K562 (cell line): ENCODE measurements around the gene TSC22D2. TPM values are rescaled to one million over a fixed set of nuclear protein-coding genes. Genes with fewer than 3 reads are reported as not detected.

Experiments used
- ATF7 ChIP-seq: fragments of 450-650 bp; IDR thresholded peaks from 2 replicates; pipeline ENCODE4 v1.7.1; 2014; ENCODE audit warnings: mild to moderate bottlenecking, moderate library complexity
- BRD9 ChIP-seq: fragments of 450-650 bp; IDR thresholded peaks from 2 replicates; pipeline ENCODE4 v1.6.1; 2018; ENCODE audit warnings: low read depth; ENCODE audit not compliant: partially characterized antibody
- C11orf30 ChIP-seq: fragments of 450-650 bp; IDR thresholded peaks from 2 replicates; pipeline ENCODE4 v1.6.1; 2016; ENCODE audit warnings: low read depth, mild to moderate bottlenecking
- CEBPB ChIP-seq: fragments of 450-650 bp; IDR thresholded peaks from 2 replicates; pipeline ENCODE4 v1.6.1; 2016; ENCODE audit warnings: missing genetic modification characterization, missing compliant biosample characterization
- CTBP1 ChIP-seq: fragments of 450-650 bp; IDR thresholded peaks from 2 replicates; pipeline ENCODE4 v1.6.1; 2016; ENCODE audit warnings: borderline replicate concordance
- CXXC5 ChIP-seq: fragments of 250-450 bp; sonication (Bioruptor Pico); IDR thresholded peaks from 2 replicates; pipeline ENCODE4 v1.8.0; 2022; ENCODE audit warnings: inconsistent platforms, mild to moderate bottlenecking, moderate library complexity
- DPF2 ChIP-seq: fragments of 450-650 bp; IDR thresholded peaks from 2 replicates; pipeline ENCODE4 v1.6.1; 2016
- ETV1 ChIP-seq: fragments of 450-650 bp; conservative IDR thresholded peaks from 2 replicates; pipeline ENCODE4 v1.6.1; 2016; ENCODE audit warnings: missing genetic modification characterization, control low read depth, low read depth, missing compliant biosample characterization
- GATAD2B ChIP-seq: fragments of 450-650 bp; IDR thresholded peaks from 2 replicates; pipeline ENCODE4 v1.6.1; 2017; ENCODE audit warnings: mild to moderate bottlenecking, borderline replicate concordance
- HMBOX1 ChIP-seq: sonication (generic); IDR thresholded peaks from 2 replicates; pipeline ENCODE4 v1.6.1; 2016
- HOXB6 ChIP-seq: fragments of 250-450 bp; sonication (Bioruptor Pico); IDR thresholded peaks from 2 replicates; pipeline ENCODE4 v1.5.1; 2022; ENCODE audit warnings: mild to moderate bottlenecking, borderline replicate concordance
- JUND ChIP-seq, 2 experiments: IDR thresholded peaks; 2 replicates in 1 of 2; 3 replicates in 1 of 2; pipeline ENCODE4 v1.6.1; 2011; ENCODE audit warnings: borderline replicate concordance in 2 of 2, low read depth in 2 of 2, low read length in 2 of 2, improper control_type of control experiment in 1 of 2, missing biosample characterization in 1 of 2, missing genetic modification characterization in 1 of 2, missing genetic modification reagents in 1 of 2
- KDM1A ChIP-seq, 2 experiments: fragments of 450-650 bp; IDR thresholded peaks; 2 replicates each; pipeline ENCODE4 v1.6.1; 2016; ENCODE audit warnings: mild to moderate bottlenecking in 2 of 2
- KLF16 ChIP-seq: IDR thresholded peaks from 2 replicates; pipeline ENCODE4 v1.6.1; 2016; ENCODE audit warnings: antibody characterized with exemption
- L3MBTL2 ChIP-seq: fragments of 450-650 bp; IDR thresholded peaks from 2 replicates; pipeline ENCODE4 v1.6.1; 2016; ENCODE audit warnings: mild to moderate bottlenecking, moderate library complexity
- MAFK ChIP-seq: IDR thresholded peaks from 2 replicates; pipeline ENCODE4 v1.6.1; 2011; ENCODE audit warnings: low read length, improper control_type of control experiment
- MEIS2 ChIP-seq: fragments of 450-650 bp; IDR thresholded peaks from 2 replicates; pipeline ENCODE4 v1.6.1; 2014; ENCODE audit warnings: mild to moderate bottlenecking; ENCODE audit not compliant: partially characterized antibody
- MYC ChIP-seq, 2 experiments: fragments of 250-450 bp in 1 of 2; sonication (Bioruptor Pico) in 1 of 2; IDR thresholded peaks; 2 replicates each; pipeline versions ENCODE4 v1.5.1 to v1.6.1; 2012 to 2021; ENCODE audit warnings: low read depth in 2 of 2, borderline replicate concordance in 1 of 2, improper control_type of control experiment in 1 of 2, low read length in 1 of 2, mild to moderate bottlenecking in 1 of 2, moderate library complexity in 1 of 2
- NELFE ChIP-seq: IDR thresholded peaks from 2 replicates; pipeline ENCODE4 v1.6.1; 2011; ENCODE audit warnings: mild to moderate bottlenecking; ENCODE audit not compliant: insufficient read depth, insufficient read length
- SOX6 ChIP-seq: fragments of 450-650 bp; IDR thresholded peaks from 2 replicates; pipeline ENCODE4 v1.6.1; 2014; ENCODE audit warnings: mild to moderate bottlenecking
- TAL1 ChIP-seq: fragments of 450-650 bp; IDR thresholded peaks from 2 replicates; pipeline ENCODE4 v1.6.1; 2016; ENCODE audit warnings: mild to moderate bottlenecking
- TEAD4 ChIP-seq, 2 experiments: sonication (generic) in 1 of 2; formaldehyde crosslinking in 1 of 2; IDR thresholded peaks; 2 replicates each; pipeline versions ENCODE4 v1.6.1 to v1.8.0; 2012 to 2022; ENCODE audit warnings: borderline replicate concordance in 1 of 2, inconsistent platforms in 1 of 2, low read length in 1 of 2, mild to moderate bottlenecking in 1 of 2, missing genetic modification reagents in 1 of 2
- TFAP4 ChIP-seq: sonication (generic); formaldehyde crosslinking; IDR thresholded peaks from 2 replicates; pipeline ENCODE4 v1.8.0; 2022; ENCODE audit warnings: missing genetic modification reagents, mild to moderate bottlenecking, moderate library complexity, borderline replicate concordance
- TOE1 ChIP-seq, 2 experiments: fragments of 450-650 bp in 1 of 2; sonication (generic) in 1 of 2; formaldehyde crosslinking in 1 of 2; IDR thresholded peaks; 2 replicates each; pipeline versions ENCODE4 v1.7.1 to v1.8.0; 2016 to 2022; ENCODE audit warnings: borderline replicate concordance in 2 of 2, mild to moderate bottlenecking in 2 of 2, antibody characterized with exemption in 1 of 2, inconsistent platforms in 1 of 2, low read depth in 1 of 2, missing genetic modification reagents in 1 of 2, moderate library complexity in 1 of 2
- polyA plus RNA-seq, 8 experiments: library from polyadenylated mRNA; depleted of rRNA in 4 of 8; stranded (reverse) in 5 of 8; unstranded in 3 of 8; fragments of >200 nt; fragmentation: Nextera tagmentation in 2 of 8; fragmentation: Illumina TruSeq in 1 of 8; extraction: Ambion mirVana in 2 of 8; extraction: Trizol in 1 of 8; gene quantifications; 2 replicates each; pipeline versions ENCODE4 v1.2.1 to v1.2.3, GENCODE V29; 2011 to 2014; ENCODE audit warnings: inconsistent platforms in 1 of 8, missing spikeins in 1 of 8
- total RNA-seq, 7 experiments: library from RNA; depleted of rRNA in 6 of 7; stranded (reverse); fragments of >200 nt in 6 of 7; fragmentation: Illumina TruSeq in 2 of 7; extraction: Trizol in 2 of 7; gene quantifications; 2 replicates each; pipeline versions ENCODE4 v1.2.1 to v1.2.3, GENCODE V29; 2011 to 2021; ENCODE audit warnings: low replicate concordance in 1 of 7

Gene TSC22D2
- total and polyA plus RNA-seq, 9 of the 15 experiments (the other 6 are each of a cell fraction or from before 2014, with no cell fraction given): 5.5 to 44.0 (median 19.3) TPM

- TF ChIP-seq TOE1 (IDR thresholded peaks at IDR 0.05; ENCODE audit: borderline replicate concordance) (no peak), TOE1 (CRISPR knock-in tag; IDR thresholded peaks at IDR 0.05; ENCODE audit: borderline replicate concordance, low read depth) (no peak), ATF7 (peak; percentile 92), MEIS2 (peak; percentile 90), CXXC5 (peak; percentile 17; the same call in 1 of the 2 replicates), BRD9 (peak; percentile 16), KLF16 (0 out of 2 replicates have a peak, but pooled peaks have one; percentile 5), HOXB6 (CRISPR knock-in tag) (no peak), MAFK (peak; percentile 73), CTBP1 (peak; percentile 72; the same call in 1 of the 2 replicates), L3MBTL2 (0 out of 2 replicates have a peak, but pooled peaks have one; percentile 32), TAL1 (0 out of 2 replicates have a peak, but pooled peaks have one; percentile 20), HMBOX1 (peak; percentile 70; the same call in 1 of the 2 replicates), CEBPB (tag) (peak; percentile 79), NELFE (no peak), KDM1A (IDR thresholded peaks at IDR 0.05) (peak; percentile 25 to 53; a peak in 2 of 4 replicates), GATAD2B (0 out of 2 replicates have a peak, but pooled peaks have one; percentile 7), TEAD4 (IDR thresholded peaks at IDR 0.05; ENCODE audit: low read length) (peak; percentile 57), TEAD4 (CRISPR knock-in tag; IDR thresholded peaks at IDR 0.05; ENCODE audit: borderline replicate concordance) (no peak), C11orf30 (peak; percentile 81), DPF2 (peak; percentile 89), JUND (IDR thresholded peaks at IDR 0.05; ENCODE audit: borderline replicate concordance, low read depth, low read length) (peak; percentile 96), JUND (tag; IDR thresholded peaks at IDR 0.05; ENCODE audit: borderline replicate concordance, low read depth, low read length) (peak; percentile 91; the same call in 2 of the 3 replicates), ETV1 (tag) (0 out of 2 replicates have a peak, but pooled peaks have one; percentile 56), SOX6 (0 out of 2 replicates have a peak, but pooled peaks have one; percentile 44), MYC (IDR thresholded peaks at IDR 0.05; ENCODE audit: low read depth, low read length) (peak; percentile 52; the same call in 1 of the 2 replicates), MYC (CRISPR knock-in tag; IDR thresholded peaks at IDR 0.05; ENCODE audit: borderline replicate concordance, low read depth) (no peak), TFAP4 (CRISPR knock-in tag) (0 out of 2 replicates have a peak, but pooled peaks have one; percentile 30)
Measured at GRCh38 chr3:150469031-150469930, 61.2 kb downstream of the TSC22D2 start (continued).
